HuH-7.5 (cell line): ENCODE measurements around the gene WNT8A.

ENCODE experiments used
- DNase-seq: peaks from one replicate; pipeline ENCODE4 v3.0.0; 2011; ENCODE audit warnings: low spot score

WNT8A gene

DNA sequence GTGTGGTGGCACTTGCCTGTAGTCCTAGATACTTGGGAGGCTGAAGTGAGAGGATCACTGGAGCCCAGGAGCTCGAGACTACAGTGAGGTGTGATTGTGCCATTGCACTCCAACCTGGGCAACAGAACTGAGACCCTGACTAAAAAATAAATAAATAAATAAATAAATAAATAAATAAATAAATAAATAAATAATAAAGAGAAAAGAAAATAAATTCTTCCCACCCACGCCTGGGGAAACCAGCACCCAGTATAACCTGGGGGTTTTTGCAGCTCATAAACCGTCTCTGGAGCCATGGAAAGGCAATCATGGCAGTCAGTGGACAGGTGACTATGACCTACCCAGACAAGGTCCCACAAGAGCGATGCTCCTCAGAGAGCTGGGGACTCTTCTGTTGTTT, 7.9 kb downstream of the WNT8A start:
- no peak for DNase-seq

DNA sequence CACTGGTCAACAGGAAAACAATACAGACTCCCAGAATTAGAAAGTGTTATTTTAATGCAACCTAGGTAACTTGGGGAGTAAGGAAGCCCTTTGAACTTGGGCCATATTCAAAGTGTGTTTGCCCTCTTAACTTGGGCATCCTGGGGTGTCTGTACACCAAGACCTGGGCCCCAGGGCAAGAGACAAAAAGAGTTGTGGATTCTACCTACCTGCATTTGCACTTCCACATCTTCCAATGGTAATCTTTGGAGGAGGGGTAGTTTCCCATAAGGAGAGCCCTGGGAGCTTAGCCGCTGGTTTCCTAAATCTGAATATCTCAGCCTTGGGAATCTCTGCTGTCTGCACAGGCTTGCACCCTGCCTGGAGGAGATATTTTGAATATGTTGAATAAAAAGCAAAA, 8.5 kb downstream of the WNT8A start:
- no peak for DNase-seq

DNA sequence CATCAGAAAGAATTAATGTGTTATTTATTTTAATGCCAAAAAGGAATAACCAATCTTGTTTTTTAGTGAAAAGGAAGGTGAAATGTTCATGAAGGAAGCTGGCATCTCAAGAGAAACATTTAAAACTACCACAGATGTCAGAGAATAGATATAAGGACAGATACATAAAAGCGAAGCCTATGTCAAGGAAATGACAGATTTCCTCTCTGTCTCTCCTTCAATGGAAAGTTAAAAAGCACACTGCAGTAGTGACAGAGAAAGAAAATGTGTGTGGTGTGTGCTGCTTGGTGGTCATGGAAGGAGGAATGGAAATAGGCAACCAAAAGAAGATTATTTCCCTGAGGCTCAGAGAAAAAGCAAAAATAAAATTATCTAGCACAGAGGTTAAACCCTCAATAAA, 9.2 kb downstream of the WNT8A start:
- no peak for DNase-seq

DNA sequence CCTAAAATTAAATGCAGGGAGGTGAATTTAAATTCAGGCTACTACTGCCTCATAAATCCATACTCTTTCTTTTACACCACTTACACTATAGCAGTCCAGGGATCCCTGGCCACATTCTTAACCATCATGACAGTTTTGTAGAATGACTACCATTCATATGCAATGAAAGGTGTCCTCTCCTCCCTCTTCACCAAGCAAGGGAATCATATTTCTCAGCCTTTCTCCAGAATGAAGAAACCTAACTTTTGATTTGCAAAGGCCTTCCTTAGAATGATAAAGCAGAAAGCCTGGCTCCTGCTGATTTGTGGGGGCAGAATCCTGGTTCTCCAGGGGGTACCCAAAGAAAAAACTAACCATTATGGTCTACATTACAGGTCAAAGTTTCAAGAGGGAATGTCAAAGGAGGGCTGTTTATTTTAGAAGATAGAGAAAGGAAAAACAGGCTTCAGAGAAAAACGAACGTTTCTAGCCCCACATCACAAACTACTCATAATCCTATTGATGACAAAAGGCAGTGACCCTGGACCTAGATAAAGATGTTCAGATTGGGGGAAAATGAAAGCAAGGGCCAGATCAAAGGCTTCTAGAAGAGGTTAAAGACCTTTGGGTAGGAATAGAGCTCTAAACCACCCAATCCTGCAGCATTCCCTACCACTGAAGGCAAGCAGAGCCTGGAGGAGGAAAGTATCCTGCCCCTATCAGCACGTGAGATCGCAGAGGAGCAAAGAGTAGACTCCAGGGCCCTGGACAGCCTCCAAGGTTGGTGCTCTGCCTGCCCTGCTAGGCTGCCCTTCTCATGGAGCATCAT, 11.5 kb downstream of the WNT8A start:
- DNase-seq, result no peak

DNA sequence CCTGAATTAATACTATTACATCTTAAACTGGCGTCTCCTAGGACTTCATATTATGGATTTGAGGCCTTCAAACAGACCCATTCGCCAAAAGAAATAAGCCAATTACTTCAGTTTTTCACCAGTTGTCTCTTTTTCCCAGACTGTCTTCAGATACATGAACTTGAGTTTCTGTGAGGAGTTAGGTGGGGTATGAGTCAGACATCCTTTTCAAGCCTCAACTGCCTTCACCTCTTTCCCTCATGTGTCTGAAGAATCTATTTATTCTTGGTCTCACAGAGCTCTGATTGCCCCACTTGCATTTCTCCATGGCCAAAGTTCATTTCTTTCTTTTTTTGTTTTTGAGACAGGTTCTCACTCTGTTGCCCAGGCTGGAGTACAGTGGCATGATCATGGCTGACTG, 12.5 kb downstream of the WNT8A start:
- no peak for DNase-seq

DNA sequence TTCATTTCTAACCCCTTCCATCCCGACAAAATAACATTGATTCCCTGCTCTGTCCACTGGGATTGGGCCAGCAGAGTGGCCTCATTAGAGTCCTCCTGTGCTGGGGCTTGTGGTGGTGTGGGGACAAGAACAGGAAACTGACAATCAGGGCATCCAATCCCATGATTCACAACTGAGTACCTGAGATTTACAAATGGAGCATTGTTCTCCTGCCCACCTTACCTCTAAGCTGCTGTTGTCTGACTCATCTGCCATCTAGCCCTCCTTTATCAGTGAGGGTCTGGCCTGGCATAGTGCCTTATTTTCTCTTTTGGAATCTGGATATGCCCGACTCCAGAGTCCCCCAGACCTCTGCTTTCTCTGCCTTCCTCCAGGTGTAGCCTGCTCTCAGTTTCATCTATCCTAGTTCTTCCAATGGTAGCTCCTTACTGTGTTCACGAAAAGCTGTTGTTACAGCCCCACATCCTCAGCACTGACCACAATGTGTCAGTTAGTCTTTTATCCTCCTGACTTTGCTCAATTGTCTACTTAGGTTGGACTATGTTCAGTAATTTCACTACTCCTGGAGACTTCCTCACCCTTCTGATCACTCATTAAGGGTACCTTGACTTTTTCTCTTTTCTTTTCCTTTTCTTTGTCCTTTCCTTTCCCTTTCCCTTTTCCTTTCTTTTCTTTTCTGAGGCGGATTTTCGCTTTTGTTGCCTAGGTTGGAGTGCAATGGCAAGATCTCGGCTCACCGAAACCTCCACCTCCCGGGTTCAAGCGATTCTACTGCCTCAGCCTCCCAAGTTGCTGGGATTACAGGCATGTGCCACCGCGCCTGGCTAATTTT, 13.4 kb downstream of the WNT8A start:
- DNase-seq, result no peak

DNA sequence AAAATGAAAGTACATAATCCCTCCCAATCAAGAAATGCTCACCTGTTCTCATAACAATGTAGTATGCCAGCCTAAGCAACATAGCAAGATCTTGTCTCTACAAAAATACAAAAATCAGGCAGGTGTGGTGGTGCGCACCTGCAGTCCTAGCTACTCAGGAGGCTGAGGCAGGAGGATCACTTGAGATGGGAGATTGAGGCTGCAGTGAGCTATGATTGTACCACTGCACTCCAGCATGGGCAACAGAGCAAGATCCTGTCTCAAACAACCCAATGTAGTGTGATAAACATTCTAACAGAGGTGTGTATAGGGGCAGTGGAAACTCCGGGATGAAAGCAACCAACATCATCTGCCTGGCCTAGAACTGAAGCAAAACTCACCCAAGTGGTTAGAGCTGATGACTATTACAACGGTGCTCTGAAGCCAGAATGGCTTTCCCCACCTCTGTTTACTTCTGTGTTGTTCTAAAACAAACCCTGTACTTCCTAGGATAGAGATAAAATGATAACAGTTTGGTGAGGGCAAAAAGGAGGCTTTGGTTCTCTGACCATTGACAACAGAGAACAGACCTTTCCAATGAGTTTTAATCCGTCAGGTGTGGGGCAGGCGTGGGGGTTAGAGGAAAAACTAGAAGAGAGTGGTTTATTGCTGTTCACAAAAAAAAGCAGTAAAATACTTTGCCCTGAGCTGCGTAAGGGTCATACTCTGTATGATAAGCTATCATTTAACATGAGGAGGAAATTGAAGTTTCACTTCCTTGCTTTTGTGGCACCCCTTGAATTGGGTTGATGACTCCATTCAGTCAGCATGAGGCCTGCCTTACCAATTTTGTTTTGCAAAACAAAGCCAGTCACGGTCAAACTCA, 18.9 kb downstream of the WNT8A start:
- DNase-seq, result no peak

DNA sequence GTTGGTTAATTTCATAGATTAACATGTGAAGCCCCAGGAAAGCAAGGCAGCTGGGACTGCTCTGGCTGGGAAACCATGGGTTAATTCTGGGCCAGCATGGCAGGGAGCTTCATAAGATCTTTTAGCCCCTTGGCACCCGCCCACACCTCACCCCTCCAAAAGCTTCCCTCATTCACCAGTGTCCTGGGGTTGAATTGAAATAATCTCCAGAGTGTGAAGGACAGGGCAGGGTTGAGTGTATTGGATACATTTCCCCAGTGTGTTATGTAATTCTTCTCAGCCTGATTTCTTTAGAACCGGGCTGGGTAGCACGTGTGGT, 19.4 kb downstream of the WNT8A start:
- no peak for DNase-seq

DNA sequence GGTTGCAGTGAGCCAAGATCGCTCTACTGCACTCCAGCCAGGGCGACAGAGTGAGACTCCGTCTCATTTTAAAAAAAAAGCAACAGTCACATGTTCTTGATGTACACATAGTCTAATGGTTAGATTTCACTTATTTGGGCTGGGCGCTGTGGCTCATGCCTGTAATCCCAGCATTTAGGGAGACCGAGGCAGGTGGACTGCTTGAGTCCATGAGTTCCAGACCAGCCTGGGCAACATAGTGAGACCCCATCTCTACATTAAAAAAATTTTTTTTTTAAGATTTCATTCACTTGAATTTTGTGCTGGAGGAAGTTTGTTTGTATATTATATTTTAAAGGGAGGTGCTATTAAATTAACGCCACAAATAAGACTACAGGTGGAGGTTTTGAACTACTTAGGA, 21.9 kb downstream of the WNT8A start:
- no peak for DNase-seq

DNA sequence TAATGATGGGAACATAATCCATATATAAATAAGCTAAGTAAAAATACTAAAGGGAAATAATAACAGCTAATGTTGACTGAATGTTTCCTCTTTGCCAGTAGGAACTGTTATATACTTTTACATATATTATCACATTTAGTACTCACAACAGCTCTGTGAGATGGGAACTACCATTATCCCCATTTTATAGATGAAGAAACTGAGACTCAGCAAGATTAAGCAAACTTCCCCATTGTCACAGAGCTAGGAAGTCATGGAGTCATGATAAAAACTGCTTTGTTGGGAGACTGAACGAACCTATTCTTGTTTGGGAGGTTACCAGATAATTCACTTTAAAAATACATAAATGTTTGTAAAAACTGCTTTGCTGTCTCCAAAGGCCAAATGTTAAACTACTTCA, 23.4 kb downstream of the WNT8A start:
- no peak for DNase-seq

DNA sequence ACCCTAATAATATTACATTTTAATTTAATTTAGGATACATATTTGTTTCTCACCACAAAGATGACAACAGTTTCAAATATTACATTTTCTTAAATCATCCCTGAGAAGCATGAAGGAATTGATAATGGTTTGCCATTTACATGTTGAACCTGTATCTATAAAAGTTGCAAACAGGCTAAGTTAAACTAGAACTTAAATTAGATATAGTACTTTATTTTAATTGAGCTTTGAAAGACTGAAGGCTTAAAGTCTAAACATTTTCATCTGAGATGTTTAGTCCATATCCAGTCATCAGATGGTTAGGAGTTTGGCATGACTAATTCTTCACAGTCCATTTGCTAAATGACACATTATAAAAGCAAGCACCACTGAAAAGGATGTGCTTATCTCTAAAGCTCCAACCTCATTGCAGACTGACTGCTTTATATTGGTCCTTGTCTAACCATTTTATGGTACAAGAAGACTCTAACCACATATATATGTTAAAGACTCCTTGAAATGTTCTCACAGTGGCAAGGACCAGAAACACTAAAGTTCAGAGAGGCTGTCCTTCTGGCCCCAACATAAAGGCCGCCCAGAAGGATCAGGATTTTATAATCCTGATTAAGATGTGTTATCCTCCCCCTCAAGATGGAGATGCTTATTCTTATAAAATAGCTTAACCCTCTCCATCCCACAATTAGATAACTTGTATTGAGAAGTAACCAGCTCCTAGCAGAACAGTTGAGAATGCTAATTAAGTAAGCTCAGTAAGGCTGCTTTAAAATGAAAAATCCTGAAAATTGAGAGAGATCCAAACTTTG, 25.8 kb downstream of the WNT8A start:
- DNase-seq, result no peak

DNA sequence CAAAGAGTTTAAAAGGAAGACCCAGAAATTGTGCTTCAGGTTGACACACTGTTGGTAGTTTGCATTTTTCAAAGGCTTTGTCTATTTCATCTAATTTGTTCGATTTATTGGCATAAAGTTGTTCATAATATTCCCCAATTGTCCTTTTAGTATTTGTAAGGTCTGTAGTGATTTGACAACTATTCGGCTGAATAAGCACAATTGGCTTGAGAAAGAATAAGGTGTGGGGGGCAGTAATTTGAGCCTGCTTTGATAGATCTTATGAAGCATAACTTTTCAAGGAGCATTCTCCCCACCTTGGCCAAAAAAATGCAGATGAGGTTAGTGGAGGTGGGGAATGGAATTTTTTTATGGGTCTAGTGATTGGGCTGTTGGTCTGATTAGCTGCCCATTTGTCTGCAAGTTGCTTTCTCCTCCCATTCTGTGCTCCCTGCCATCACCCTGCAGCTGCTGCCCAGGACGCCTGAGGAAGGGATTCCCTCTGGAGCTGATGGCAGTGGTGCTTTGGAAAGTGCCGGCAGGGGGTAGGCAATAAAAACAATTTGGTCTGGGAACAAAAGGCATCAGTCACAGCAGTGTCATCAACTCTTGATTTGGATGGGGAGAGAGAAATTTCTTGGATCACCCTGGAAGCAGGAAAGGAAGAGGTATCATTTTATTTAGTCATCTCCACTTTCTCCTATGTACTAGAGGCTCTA, 26.6 kb downstream of the WNT8A start:
- no peak for DNase-seq

DNA sequence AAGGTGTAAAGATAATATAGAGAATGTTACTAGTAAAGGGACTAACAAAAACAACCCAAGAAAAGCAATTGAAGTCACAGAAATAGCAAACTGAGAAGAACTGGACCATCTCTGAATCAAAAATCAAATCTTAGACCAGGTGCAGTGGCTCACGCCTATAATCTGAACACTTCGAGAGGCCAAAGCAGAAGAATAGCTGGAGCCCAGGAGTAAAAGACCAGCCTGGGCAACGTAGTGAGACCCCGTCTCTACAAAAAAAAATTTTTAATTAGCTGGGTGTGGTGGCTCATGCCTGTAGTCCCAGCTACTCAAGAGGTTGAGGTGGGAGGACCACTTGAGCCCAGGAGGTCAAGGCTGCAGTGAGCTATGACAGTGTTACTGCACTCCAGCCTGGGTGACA, 27.3 kb downstream of the WNT8A start:
- no peak for DNase-seq

DNA sequence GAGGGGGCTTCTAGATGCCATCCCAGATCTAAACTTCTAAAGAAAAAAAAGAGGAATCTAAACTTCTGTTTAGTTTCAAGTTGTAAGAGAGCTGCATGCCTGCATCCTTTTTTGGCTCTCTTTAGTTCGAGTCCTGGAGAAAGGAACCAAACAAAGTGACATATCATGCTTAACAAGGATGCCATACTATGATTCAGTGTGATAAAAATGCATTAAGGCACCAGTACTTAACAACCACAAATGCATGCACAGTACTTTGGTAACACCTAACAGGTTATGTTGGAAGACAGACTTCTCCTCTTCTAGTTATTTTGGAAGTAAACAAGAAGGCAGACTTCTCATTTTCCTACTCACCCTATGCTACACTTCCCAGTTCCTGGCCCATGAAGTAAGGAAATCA, 28.1 kb downstream of the WNT8A start:
- no peak for DNase-seq

DNA sequence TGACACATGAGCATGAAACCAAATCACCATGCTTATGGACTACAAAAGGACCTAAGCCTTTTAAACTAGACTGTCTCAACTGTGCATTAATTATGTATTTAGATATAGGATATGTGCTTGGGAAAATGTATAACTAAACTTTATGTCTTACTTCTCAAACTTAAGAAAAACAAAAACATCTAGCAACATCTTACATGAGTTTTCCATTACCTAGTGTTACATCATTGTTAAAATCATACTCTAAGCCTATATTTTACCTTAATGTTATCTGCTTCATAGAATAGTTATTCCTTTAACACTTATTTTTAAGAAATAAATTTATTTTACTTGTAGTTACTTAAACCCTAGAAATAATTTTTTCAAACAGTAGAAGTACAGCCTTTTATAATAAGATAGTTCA, 31.4 kb downstream of the WNT8A start:
- no peak for DNase-seq

DNA sequence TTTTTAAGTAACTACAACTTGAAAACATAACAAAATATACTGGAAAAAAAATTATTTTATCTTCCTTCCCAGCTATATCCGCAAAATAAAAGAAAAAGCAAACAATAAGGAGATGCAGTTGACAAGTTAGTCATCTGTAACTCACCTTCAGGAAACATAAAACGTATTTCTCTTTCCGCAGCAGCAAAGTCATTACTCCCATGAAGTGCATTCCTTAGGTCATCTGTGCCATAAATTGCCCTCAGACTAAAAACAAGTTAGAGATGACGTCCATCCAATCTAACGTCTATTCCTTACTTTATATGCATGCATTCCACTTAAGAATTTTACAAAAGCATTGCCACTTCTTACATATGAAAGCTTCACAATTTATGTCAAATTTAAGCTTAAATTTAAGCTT, 44.5 kb downstream of the WNT8A start:
- no peak for DNase-seq

DNA sequence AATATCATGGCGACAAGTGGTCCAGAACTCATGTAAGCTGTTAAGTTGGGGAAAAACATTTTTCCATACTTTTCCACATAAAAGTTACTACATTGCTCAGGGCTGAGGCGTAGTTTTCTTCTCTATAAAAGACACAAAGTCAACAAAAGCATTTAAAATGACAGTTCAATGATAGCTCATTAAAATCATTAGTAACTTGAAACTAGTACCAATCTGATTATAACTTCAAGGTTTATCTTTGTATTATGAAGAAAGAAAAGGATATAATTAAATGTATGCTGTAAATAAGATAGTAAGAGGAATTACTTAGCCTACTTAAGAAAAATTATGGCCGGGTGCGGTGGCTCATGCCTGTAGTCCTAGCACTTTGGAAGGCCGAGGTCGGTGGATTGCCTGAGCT, 45.5 kb downstream of the WNT8A start:
- DNase-seq, result no peak

DNA sequence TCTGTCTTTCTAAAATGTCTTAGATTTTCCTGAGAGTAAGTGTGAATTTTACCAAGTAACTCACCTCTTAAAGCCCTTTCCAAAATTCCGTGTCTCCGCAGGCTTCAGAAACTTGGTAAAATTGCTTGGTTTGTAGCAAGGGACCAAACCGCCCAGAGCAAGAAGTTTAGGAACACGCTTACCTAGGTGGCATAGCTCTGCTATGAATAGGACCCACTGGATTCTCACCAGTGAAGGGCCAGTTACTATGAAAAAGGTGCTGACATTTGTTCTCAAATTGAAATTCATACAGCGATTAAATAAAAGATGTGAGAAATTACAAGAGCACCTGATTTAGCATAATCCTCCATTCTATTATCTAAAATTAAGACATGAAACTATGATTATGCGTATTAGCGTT, 48.7 kb downstream of the WNT8A start:
- no peak for DNase-seq

DNA sequence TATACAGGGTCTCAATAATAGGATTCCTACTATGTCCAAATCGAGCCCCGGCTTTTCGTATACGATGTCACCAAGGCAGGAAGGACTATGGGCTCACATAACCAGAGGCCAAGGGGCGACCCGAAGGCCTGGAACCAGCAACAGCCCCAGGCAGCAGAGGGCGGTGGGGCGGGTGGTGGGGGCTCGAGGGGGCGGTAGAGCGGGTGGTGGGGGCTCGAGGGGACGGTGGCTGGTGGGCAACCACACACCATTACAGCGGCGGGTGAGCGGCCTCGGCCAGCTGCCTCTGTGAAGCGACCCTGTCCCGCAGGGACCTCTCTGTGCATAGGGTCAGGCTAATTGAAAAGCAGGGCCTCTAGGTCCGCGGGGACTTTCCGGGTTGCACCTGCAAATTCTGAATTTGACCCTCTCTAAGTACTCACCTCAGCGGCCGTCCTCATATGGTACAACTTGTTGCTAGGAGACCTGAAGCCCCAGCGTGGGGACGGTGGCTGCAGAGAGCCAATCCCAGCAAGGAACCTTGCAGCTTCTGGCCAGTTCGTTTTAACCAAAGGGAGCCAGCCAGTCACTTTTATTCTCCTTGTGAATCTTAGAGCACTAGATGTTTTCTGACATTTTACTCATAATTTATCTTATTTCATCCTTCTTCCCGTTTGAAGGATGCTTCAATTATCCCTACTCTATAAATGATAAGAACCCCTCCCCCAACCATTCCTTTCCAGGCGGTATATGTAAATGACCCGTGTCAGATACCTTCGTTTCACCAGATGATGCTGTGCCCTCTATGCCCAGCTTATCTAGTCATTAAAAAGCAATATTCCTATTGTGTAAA, 55.3 kb downstream of the WNT8A start, which contains the start of gene NME5:
NME5 (minus strand) TSS at position 480 of the 832 bp plus-strand sequence. CDS start 648 bp downstream, outside the sequence.
- DNase-seq, result no peak

DNA sequence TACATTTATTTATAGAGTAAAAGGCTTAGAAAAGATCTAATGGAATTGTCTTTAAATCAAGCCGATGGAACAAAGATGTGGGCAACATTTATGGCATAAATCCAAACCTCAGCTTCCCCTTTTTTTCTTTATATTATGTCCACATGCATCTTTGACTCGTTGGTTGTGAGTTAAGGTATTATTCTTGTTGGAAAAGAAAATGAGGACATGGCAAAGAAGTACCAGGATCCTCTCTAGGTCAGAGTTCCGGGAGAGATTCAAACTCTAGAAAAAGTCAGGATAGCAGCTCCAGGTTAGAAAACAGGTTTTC, 55.9 kb downstream of the WNT8A start:
- no peak for DNase-seq
